Neural cell (in vitro differentiated cells): ENCODE results near the gene CYP3A4.

Source experiments
- CTCF ChIP-seq: fragments of 450-650 bp; IDR thresholded peaks from 2 replicates; pipeline ENCODE4 v1.5.1; 2014; ENCODE audit warnings: antibody characterized with exemption, mild to moderate bottlenecking, moderate library complexity; ENCODE audit not compliant: poor library complexity, severe bottlenecking
- EP300 ChIP-seq: fragments of 450-650 bp; conservative IDR thresholded peaks from 2 replicates; pipeline ENCODE4 v1.6.1; 2014; ENCODE audit warnings: antibody characterized with exemption, mild to moderate bottlenecking, moderate library complexity; ENCODE audit not compliant: poor library complexity, severe bottlenecking
- SMC3 ChIP-seq: fragments of 450-650 bp; conservative IDR thresholded peaks from 2 replicates; pipeline ENCODE4 v1.6.1; 2014; ENCODE audit warnings: antibody characterized with exemption, mild to moderate bottlenecking, moderate library complexity; ENCODE audit not compliant: poor library complexity

GRCh38 chr7:99733448-99733847, 50.5 kb downstream of the CYP3A4 start:
- no peak for TF ChIP-seq CTCF
- no peak for TF ChIP-seq SMC3
- TF ChIP-seq EP300, result no peak
